T1000 (cell line): ENCODE results near the gene LPCAT3.
"Not testable (repeated sequence)": the region's sequence is repeated elsewhere in the genome, so short reads cannot be mapped to it uniquely, and the experiment has no call there.

ENCODE experiments used
- DNase-seq: peaks from one replicate; lab custom pipeline; 2025; ENCODE audit warnings: mixed read lengths; lab: John Stamatoyannopoulos, UW

Gene LPCAT3

DNA sequence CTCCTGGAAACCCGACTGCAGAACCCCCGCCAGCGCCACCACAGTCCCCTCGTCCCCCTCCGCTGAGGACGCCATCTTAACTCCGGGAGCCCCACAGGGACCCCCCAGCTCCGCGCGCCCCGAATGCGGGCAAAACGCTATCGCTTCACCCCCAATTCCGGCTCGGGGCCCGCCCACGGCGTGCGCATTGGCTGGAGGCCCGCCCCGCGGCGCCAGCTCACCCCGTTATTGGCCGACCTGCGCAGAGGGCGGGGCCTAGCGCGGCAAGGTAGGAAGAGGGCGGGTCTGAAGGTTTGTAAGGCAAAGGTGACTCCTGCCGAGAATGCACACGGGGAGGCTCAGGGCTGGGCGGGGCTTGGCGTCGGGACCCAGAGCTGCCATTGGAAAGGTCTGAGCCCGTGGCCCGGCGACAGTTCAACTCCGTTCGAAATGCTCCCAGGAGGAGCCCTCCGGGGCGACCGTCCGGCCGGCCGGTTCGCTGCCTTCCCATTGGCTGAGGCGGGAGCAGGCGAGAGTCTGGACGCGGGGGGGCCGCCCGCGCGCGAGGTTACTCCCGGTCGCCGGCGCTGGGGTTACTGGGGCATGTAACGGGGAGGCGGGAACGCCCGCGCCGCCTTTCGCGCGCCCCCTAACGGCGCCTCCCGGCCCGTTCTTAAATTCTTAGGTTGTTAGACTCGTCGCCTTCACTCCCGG lies at the start of gene LPCAT3:
Gene LPCAT3, minus strand, starts transcription at position 127 of the 693 bp plus-strand sequence. Its CDS starts 52 bp downstream, at position 75.
- DNase-seq, result peak; percentile 93

GRCh38 chr12:7067096-7067495 lies 48.8 kb upstream of the LPCAT3 start:
- DNase-seq, result no peak

- DNase-seq, result no peak
Measured at GRCh38 chr12:7066596-7066995, 48.3 kb upstream of the LPCAT3 start.

DNA sequence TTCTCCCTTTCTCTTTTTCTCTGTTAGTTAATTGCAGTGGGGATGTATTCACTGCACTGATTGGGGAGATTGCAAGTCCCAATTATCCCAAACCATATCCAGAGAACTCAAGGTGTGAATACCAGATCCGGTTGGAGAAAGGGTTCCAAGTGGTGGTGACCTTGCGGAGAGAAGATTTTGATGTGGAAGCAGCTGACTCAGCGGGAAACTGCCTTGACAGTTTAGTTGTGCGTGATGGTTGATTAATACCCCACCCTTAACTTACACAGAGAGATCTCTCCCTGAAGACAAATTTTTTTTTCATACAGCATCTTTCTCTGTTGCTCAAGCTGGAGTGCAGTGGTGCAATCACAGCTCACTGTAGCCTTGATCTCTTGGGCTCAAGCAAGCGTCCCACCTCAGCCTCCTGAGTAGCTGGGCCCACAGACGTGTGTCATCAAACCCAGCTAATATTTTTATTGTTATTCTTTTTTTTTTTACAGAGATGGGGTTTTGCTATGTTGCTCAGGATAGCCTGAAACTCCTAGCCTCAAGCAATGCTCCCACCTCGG lies 46.9 kb upstream of the LPCAT3 start:
- no peak for DNase-seq

- DNase-seq, result no peak
Measured at GRCh38 chr12:7064516-7064915, 46.2 kb upstream of the LPCAT3 start.

DNA sequence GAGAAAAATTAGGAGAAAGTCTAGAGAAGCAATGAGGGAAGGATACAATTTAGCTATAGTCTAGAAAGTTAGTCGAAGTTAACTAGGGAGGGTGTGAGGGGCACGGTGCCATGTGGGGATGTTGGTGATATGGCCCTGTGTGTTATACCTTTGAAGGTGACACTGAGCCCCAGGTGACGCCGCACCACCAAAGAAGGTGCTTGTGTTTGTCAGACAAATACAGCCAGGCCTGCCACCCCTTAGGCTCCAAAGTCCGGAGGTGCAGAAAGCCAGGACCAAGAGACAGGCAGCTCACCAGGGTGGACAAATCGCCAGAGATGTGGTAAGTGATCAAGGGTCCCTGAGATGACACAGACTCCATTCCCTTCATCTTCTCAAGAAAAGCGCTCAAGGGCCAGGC lies 43.3 kb upstream of the LPCAT3 start:
- no peak for DNase-seq

GRCh38 chr12:7061138-7061537 lies 42.9 kb upstream of the LPCAT3 start:
- DNase-seq, result no peak

GRCh38 chr12:7060353-7060954 lies 42.2 kb upstream of the LPCAT3 start, which contains the start of gene C1S:
TSS of gene C1S (plus strand) at chr12:7060718. CDS start at chr12:7061913, 1,195 bp downstream.
- peak; percentile 37 for DNase-seq

GRCh38 chr12:7059780-7060179 lies 41.5 kb upstream of the LPCAT3 start:
- DNase-seq, result no peak

DNA sequence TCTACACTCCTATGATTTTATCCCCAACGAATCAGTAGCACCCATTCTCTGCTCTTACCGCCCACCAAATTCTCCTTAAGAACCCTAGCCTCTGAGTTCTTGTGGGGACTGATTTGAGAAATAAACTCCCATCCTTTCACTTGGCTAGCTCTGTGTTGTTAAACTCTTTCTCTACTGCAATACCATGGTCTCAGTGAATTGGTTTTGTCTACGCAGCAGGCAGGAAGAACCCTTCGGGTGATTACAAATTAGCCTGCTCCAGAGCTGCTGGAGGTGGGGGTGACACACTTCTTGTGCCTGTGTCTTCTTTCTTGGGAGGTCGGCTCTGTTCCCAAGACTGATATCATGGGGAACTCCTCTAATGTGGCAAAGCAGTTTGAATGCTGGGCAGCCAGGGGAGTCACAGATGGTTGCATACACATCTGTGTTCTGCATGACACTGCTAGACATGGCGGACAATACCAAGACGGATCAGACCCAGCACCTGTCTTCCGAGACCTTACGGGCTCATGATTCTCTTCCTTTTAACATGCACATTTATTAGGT lies 40.6 kb upstream of the LPCAT3 start:
- DNase-seq, result no peak

DNA sequence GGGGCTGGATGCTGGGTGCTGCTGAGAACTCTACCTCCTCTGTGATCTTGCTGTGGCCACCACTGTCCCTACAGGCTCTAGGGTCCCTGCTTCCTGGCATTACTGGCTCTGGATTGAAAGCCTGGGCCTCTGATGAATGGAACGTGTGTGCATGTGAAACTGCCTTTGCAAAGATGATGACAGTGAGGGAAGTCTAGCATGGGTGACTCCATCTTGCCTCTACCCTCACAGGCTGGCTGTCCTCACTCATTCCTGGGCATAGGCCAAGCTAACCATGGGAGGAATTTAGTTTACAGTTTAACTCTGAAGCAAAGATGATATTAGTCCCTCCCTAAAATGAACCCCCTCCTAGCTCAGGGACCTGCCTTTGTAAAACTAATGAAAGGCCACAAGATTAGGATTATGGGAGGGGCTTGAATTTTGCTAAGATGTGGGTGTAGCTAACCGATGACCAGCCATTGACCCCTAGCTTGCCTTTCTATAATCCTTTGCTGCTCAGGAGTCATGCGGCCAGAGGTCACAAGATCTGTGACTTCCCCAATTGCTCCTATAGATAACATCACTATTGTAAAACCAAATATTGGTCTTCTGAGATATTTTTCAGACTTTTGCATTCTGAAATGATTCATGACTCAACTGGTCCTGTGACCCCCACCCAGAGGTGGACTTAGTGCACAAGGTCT lies 40.0 kb upstream of the LPCAT3 start:
- DNase-seq, result no peak

GRCh38 chr12:7055736-7056135 lies 37.5 kb upstream of the LPCAT3 start:
- not testable (repeated sequence) for DNase-seq

GRCh38 chr12:7054925-7055324 lies 36.6 kb upstream of the LPCAT3 start:
- DNase-seq, result no peak

- not testable (repeated sequence) for DNase-seq
Measured at GRCh38 chr12:7049973-7050372, 31.7 kb upstream of the LPCAT3 start.

- DNase-seq, result not testable (repeated sequence)
Measured at GRCh38 chr12:7049445-7049951, 31.2 kb upstream of the LPCAT3 start.

DNA sequence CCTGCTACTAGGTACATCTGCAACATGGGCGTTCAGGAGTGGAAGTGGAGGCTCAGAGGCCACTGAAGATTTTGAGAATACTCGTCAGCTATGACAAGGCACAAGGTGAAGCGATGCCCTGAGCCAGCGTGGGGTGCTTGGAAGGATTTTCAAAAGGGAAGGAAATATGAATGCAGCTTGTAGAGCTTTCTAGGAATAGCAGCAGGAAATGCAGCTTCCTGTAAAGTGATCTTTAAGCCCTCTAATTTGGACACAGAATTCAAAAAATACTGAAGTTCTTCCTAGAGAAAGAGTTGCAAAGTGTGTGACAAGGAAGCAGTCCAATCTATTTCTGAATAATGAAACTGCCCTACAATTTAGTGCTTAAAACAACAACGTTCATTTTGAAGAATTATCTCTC lies 29.0 kb upstream of the LPCAT3 start:
- DNase-seq, result no peak

DNA sequence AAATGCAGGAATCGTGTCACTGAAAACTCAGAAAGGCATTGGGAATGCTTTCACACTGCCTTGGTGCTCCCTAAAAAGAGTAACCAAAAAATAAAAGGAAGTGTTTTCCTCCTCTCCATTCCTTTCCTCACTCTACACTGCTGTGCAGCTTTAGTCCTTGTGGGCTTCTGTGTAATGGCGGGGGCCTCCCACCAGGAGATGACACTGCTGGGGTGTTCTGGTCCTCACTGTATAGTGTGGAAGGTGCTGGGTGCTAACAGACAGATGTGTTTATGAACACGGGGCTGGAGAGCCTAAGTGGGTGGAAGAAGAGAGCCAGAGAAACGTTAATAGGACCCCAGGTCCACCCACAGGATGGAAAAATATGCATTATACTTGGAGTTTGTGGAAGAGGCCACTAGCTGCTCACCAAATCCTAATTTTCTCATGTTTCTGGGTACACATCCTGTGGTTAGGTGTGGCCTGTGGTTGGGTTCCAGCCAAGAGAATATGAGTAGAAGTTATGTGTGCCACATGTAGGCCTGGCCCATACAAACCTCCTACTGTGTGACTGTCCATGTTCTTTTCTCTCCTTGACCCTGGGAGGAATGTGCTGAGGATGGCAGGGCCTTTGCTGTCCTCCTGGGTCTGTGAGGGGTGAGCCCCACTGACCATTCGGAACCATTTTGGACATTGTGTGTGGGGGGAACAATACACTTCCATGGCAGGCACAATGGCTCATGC lies 28.3 kb upstream of the LPCAT3 start:
- no peak for DNase-seq

DNA sequence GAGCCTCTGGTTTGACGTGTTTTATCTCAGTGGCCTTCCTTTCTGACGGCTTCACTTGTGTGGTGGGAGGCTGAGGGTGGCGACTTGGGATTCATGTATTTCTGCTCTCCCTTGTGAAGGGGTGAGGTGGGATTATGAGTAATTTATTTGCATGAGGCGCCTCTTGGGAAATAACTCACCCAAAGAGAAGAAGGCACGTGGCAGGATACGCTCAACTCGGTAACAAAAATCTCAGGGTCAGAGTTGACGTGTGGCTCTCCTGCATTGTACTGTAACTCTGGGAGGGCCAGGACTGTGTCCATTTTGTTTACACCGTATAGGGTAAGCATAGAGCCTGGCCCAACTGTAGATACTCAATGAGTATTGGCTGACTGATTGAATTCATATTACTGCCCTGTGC lies 27.6 kb upstream of the LPCAT3 start:
- no peak for DNase-seq

DNA sequence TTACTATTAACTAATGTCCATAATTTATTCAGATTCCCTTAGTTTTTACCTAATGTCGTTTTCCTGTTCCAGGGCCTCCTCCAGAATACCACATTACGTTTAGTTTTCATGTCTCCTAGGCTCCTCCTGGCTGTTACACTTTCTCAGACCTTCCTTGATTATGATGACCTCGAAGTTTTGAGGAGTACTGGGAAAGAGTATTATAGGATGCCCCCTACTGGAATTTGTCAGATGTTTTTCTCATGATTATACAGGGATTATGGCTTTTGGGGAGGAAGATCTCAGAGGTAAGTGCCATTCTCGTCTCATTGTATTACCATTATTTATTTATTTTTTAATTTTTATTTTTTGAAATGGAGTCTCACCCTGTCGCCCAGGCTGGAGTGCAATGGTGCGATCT lies 24.6 kb upstream of the LPCAT3 start:
- no peak for DNase-seq

- DNase-seq, result no peak
Measured at GRCh38 chr12:7039403-7039802, 21.1 kb upstream of the LPCAT3 start.

DNA sequence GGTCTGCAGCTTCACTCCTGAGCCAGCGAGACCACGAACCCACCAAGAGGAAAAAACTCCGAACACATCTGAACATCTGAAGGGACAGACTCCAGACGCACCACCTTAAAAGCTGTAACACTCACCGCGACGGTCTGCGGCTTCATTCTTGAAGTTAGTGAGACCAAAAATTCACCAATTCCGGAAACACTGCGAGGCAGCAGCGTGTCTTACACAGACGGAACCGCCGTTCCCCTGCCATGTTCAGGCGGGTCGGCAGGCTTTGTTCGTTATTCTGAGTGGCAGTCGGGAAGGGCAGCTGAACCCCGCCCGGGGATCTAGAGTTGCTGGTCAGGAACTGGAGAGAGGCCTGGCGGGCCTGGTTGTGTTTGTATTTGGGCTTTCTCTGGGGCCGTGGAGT lies 20.3 kb upstream of the LPCAT3 start:
- no peak for DNase-seq

DNA sequence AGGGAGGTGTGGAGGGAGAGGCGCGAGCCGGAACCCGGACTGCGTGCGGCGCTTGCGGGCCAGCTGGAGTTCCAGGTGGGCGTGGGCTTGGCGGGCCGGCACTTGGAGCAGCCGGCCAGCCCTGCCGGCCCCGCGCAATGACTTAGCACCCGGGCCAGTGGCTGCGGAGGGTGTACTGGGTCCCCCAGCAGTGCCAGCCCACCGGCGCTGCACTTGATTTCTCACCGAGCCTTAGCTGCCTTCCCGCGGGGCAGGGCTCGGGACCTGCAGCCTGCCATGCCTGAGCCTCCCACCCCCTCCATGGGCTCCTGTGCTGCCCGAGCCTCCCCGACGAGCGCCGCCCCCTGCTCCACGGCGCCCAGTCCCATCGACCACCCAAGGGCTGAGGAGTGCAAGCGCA lies 19.1 kb upstream of the LPCAT3 start:
- DNase-seq, result not testable (repeated sequence)
